Fibroblast of skin of left biceps (primary cell): Measurements from ENCODE around the gene FRMPD3.

Source experiments
- DNase-seq, 2 experiments: peaks; one replicate each; pipeline ENCODE4 v3.0.0-alpha.2; 2013; ENCODE audit warnings: low read depth in 2 of 2

Gene FRMPD3

DNA sequence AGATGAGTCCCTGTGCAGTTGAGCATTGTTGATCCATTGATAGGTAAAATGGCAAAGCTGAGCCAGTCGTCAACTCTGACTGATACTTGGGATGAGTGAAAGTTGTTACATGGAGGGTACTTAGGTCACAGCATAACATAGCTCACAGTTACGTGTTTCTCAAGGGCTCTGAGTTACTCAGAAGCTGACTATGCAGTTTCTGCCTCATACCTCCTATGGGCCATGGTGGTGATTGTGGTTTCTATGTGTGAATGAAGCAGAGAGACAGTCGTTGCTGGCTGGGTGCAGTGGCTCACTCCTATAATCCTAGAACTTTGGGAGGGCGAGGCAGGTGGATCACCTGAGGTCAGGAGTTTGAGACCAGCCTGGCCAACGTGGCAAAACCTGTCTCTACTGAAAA, 30.8 kb downstream of the FRMPD3 start:
- DNase-seq = no peak

DNA sequence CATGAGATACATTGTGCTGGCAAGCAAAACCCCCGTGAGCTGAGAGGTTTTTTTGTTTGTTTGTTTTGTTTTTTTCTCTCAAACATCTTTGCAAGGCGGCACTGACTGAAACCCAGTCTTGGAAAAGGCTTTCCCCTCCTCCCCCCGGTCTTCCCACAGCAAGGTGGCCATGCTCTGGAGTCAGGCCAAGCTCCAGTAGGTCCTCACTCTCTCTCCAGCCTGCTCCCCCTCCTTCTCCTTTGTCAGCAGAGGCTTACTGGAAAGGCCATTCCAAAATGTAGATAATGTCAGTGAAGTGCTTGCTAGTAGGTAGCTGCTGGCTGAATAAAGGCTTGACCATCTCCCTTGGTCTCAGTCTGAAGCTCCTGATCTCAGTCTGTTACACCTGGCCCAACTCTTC, 32.6 kb downstream of the FRMPD3 start:
- DNase-seq = no peak

DNA sequence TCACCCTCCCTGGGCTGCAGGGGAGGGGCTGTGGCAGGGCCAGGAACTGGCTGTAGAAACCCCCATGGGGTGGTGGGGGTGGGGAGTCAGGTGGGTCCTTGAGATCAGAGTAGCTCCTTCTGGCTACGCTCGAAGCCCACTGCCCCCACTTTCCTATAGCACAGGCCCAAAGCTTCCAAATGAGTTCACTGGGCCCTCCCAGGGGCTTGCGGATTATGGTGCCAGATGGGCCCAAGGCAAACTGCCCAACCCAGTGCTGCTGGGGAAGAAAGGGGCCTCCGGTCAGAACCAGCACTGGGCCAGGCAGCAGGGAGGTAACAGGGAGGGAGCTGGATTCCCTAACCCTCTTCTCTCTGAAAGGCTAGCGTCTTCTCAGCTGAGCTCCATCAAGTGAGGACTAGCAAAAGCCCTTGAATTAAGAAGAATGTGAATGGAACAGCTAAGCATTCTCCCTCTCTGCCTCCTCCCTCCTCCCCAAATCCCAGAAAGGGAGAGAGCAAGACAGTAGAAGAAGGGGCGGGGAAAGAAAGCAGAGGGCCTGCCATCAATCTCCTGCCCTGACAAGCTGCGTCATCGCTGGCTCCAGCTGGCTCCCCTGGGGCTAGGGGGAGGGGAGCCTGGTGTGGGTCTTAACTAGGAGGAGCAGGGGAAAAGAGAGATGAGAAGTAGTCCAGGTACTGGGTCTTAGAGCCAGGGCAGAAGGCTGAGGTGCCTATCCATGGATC, 34.7 kb downstream of the FRMPD3 start:
- peak; percentile 5 to 8 for DNase-seq

DNA sequence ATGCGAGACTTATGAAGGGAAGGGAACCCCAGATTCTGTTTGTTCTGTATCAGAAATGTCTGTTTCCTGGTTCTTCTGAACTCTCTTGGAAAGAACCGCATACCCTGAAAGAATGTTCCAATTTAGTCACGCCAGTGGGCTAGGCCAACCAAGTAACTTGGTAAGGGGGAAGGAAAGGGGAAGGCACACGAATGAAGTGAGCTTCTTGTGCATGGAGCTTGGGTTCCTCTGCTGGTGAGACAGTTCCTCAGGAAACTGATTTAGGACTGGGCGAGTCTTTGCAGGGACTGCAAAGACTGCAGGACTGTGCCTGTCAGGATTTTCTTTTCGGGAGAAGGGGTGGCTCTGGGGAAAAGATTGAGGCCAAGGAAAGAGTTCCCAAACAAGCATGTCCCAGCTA, 35.6 kb downstream of the FRMPD3 start:
- no peak for DNase-seq

DNA sequence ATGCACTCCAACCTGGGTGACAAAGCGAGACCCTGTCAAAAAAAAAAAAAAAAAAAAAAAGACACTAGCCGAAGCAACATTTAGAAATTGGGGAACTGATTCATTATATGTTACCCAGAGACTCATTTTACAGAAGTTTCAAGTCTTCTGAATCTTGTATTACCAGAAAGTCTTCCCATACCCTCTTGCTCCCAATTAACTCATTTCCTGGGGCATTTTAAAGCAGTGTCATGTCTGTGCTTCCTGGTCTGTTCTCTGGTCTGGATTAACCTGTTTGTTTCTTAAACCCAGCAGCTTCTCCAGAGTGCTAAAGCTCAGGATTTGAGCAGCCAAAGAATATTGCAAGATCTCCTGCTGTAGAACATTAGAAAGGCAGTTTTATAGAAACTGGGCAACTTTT, 43.7 kb downstream of the FRMPD3 start:
- no peak for DNase-seq

DNA sequence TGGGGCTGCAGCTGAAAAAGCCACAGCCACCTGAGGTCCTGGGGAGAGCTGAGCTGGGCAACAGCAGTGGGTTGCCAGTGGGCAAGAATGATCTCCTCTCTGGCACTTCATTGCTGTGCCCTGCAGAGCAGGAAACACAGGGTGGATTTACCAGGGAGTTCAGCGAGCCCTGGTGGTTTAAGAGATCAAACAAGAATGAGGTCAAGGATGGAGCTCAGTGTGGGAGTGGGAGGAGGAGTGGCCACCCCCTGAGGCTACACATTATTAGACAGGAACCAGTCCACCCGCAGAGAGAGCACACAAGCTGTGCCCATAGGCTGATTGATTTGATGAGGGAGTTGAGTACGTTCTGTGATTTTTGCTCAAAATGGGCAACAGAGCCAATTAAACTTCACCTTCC, 47.3 kb downstream of the FRMPD3 start:
- no peak for DNase-seq
